GM18951 (cell line): ENCODE data around the gene PKD1.
"Not testable (repeated sequence)": the region's sequence is repeated elsewhere in the genome, so short reads cannot be mapped to it uniquely, and the experiment has no call there.

Experiments
- POLR2A ChIP-seq: IDR thresholded peaks from 4 replicates; pipeline ENCODE4 v1.6.1; 2011; ENCODE audit warnings: mild to moderate bottlenecking; ENCODE audit not compliant: insufficient read length, insufficient read depth; ENCODE audit errors: extremely low read depth
- in situ Hi-C: fragments of 300-500 bp; cut with MboI; formaldehyde crosslinking; loops from one replicate; pipeline ENCODE4 v1.12.0; 2022; ENCODE audit warnings: low sequenced_read_pairs, mixed read lengths, inconsistent platforms; ENCODE audit not compliant: unreplicated experiment

PKD1 gene

DNA sequence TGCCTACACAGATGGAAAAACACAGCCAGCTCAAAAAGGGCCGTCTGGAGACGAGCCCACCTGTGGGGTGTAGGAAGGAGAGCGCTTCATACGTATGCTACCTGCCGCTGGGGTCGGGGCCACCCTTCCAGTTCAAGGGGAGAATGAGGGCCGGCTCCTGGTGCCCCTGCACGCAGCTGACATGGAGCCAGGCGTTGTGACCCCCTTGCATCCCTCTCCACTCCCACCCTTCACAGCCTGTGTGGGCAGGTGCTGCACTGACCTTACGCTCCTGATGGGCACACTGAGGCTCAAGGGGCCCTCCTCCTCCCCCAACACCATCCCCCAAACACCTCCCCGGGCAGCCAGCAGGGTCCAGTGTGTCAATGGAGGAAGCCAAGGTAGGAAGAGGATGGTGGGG is 10.1 kb downstream of the PKD1 start:
- in situ Hi-C loops = not testable (repeated sequence)

DNA sequence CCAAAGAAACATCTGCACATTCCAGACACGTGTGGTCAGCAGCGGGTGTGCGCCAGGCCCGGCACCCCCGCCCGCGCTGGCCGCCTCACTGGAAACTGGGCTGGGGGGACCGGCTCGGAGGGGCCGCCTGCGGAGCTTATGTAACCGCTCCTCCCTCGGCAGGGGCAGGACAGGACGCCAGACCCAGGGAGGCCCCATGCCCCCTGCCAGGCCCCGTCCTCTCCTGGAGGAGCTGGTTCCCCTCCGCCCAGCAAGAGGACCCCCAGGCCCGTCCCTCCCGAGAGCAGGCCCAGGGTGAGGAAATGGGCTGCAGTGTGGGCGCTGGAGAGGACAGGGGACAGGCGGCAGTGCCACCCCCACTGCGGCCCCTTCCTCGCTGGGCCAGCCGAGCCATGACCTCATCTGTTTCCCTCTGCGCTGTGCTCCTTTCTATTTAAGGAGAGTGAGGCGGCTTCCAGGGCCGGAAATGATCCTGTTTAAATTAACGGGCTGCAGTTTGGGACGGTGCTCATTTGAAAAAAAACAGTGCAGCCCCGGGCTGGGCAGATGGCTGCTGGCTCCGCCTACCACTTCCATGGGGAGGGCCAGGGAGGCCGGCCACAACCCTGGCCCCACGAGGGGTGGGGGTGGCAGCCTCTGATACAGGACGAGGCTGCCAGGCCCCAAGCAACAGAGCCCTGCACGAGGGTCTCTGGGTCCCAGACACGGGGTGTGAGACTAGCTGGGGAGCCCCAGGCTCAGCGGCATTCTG is 10.8 kb downstream of the PKD1 start:
- in situ Hi-C loops = not testable (repeated sequence)

DNA sequence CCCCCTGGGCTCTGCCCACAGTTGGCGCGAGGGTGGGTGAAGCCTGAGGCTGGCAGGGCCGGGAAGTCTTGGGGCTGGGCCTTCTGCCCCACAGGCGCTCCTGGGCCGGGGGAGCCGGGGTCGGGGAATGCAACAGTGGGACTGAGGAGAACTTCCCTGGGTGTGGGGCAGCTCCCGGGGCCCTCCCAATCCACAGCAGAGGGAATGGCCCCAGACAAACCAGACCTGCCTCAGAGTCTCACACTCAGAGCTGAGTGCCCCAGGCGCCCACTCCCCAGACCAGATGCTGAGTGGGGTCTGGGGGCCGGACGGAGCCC is 11.4 kb downstream of the PKD1 start:
- in situ Hi-C loops = not testable (repeated sequence)

DNA sequence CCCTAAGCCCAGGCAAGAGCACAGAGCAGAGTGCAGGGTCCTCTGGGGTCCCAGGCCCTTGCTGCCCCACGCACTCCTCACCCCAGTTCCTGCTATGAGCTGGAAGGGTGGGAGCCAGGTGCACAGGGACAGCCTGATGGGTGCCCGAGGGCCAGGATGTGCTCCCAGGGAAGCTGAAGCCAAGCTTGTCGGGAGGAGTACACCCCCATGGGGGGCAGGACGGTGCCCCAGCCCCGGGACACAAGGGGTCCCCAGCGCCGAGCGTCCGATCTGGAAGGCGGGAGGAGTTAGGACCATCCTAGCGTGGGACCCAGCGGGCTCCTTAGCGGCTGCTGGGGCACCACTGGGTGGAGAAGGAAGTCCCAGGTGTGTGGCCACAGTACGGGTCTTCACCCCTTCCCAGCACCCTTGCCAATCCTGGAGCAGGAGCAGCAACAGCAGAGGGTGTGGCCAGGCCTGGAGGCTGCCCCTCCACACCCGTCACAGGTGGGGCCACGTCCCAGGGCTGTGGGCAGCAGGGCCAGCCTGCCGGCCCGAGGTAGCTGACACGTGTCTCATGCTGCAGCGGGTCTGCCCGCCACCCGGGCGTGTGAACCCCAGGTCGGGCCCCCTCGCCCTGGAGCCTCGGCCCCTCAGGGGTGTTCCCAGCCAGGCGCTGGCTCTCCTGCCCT is 11.9 kb downstream of the PKD1 start:
- in situ Hi-C loops = not testable (repeated sequence)

DNA sequence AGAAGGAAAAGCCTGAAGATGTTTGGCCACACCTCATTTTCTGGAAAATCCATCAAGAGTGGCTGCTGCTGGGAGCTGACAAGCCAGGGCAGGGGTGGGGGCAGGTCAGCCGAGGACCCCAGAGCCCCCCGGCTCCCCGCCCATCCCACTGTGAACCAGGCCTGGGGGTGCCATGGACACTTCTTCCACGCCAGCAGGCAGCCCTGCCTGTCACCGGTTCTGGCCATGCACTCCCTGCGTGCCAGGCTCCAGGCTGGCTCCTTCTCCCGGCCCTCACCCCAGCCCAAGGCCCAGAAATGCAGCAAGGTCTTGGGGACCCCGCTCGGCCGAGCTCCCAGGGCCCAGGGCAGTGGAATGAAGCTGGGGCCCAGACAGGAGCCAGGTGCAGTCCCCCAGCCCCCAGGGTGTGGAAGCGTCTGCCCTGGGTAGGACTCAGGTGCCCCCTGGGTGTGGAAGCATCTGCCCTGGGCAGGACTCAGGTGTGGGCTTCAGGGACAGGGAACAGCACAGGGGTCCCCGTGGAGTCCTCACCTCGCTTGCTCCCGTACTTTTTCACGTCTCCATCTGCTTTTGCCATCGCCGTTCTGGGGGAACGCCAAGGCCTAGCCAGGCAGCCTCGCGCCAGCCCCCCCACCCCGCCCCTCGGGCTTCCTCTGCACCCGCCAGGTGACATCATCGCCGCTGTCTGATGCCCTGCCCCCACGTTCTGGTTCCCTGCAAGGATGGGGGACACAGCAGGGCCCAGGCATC is 12.6 kb downstream of the PKD1 start:
- in situ Hi-C loops = not testable (repeated sequence)

DNA sequence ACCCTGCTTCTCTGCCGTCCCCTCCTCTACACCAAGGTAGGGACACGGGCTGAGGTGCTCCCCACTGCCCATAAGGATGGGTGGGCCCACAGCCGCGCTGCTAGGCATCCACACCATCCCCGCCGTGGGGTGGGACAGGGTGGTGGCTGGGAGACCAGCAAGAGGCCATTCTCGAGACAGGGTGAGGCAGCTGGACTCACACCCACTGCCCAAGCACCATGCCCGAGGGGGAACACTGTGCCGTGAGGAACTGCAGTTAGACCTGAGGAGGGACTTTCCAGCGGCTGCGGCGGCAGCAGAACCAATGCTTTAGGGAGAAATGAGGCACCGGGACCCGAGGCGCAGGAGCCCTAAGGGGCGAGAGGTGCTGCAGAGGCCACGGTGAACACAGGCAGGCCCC is 13.3 kb downstream of the PKD1 start:
- TF ChIP-seq POLR2A = no peak
- in situ Hi-C loops = no loop called here

DNA sequence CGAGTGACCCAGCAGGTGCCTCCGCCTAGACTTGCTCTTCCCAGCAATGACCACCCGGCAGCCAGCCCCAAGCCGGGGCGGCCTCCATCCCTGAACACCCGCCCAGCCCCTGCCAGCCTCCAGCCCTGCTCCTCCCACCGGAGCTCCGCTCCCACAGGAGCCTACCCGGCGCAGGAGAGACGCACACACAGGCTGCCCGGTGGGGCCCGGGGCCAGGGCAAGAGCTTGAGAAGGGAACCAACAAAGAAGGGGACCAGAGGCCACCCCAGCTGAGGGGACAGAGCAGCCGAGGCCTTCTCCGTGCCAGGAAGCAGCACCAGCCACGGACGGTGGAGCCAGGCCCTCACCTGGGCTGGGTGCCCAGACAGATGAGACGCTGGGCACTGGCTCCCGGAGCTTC is 13.8 kb downstream of the PKD1 start:
- in situ Hi-C loops = no loop called here
- no peak for TF ChIP-seq POLR2A

DNA sequence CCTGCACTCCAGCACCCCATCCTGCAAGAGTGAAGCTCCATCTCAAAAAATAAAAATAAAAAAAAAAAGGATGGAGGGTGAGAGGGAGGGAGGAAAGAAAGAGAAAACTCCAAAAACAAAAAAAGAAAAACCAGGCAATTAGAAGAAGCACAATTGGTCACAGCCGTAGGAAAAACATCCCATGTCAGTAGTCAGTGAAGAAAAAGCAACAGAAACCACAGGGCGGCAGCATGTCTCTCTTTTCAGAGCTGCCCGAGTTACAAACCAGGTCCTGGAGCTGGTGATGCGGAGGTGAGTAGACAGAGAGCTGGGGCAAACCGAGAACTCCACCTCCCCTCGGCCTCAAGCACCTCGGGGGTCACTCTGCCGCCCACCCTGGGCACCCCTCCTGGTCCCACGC is 14.4 kb downstream of the PKD1 start:
- in situ Hi-C loops = not testable (repeated sequence)

DNA sequence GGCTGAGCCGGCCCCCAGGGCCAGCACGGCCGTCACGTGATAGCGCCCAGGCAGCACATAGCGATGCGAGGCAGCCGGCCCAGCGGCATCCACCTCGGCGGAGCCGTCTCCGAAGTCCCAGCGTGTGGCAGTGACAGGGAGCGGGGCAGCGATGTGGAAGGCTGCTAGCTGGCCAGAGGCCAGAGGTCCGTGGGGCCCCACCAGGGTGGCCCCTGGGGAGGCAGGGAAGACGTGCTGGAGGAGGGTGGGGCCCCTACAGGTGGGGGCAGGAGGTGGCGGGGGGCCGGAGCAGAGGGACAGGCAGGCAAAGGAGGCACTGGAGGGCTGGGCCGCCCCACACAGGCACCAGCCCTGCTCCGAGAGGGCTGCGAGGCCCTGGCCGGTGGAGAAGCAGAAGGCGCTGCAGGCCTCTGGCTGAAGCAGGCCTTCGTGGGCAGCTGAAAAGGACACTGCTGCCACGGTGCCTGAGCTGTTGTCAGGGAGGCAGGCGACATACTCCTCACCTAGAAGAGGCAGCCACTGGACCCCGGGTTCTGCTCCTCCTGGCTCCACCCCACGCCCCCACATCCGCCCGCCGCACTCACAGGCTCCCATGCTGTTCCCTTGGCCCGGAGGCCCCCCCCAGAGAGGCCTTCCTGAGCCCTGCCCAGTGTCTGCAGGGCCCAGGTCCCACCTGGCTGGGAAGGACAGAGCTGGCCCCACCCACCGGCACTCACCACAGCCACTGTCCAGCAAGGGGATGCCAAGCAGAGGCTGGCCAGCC is 17.6 kb downstream of the PKD1 start:
- in situ Hi-C loops = not testable (repeated sequence)

DNA sequence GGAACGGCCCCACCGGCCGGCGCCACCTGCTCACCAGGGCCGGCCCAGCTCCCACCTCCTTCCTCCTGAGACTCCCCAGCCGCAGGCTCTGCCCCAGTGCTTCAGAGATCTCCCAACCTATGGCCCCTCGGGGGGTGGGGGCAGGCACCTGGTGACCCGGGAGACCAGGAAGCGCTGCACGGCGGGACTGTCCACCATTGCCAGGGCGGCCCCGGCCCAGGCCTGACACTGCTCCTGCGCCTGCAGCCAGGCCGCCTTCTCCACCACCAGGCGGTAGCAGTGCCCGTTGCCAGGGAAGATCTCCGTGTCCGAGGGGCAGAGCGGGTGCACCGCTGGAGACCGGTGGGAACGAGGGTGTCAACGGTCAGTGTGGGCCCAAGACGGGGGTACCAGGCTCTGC is 18.4 kb downstream of the PKD1 start:
- in situ Hi-C loops = not testable (repeated sequence)

DNA sequence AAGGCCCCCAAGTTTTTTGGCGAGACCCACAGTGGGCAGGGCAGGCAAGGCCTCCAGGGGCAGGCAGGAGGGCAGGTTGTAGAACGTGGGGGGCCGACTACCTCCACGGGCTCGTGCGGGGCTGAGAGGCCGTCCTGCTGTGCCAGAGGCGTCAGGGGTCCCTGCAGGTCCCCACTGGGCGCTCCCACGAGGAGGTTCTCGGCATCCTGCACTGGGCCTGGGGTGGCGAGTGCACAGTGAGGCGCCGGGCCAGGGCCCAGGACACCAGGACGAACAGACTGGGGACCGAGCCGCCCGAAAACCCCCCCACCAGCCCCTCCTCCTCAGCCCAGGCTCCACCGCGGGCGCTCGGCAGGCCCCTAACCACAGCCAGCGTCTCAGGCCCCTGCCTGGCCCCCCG is 19.3 kb downstream of the PKD1 start:
- in situ Hi-C loops = not testable (repeated sequence)

DNA sequence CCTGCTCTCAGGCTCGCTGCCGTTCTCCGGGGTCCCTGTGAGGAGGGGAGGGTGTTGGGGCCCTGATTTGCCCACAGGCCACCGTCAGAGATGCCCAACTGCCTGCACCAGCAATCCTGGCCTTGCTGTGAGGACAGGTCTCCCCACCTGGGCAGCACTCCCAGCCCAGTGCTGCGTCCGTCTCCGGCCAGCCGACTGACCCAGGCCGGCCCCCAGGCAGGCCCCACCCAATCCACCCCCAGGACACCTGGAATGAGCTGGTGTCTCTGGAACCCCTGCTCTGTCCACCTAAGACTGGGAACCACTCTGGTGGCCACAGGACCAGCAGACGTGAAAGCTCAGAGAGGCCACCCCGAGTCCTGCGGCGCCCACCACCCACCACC is 20.1 kb downstream of the PKD1 start:
- TF ChIP-seq POLR2A = no peak
- in situ Hi-C loops = no loop called here

DNA sequence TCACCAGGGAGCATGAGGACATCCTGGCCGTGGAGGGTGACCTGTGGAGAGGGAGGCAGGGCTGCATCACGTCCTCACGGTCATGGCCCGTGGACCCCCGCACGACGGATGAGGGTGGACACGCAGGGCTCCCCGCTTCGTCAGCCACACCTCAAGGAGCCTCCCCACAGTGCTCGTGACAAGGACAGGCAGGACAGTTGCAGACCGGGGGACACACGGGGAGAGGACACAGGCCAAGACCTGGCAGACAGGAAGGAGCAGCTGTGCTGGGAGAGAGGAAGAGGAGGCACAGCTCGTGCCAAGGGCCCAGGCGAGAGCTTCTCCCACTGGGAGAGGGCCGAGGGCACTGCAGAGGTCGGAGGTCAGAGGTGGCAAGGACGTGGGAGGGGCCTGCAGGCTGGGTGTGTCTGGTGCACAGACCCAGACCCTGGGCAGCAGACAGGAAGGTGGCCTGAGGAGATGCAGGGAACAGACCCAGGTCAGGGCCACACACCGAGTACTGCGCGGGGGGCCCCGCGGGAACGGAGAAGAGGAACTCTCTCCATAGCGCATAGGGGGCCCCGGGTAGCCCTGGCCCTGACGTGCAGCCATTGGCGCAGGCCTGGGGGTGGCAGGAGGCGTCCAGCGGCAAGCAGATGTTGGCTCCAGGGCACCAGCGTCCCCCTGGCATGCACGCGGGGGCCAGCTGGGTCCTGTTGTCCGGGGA is 20.7 kb downstream of the PKD1 start:
- in situ Hi-C loops = not testable (repeated sequence)

DNA sequence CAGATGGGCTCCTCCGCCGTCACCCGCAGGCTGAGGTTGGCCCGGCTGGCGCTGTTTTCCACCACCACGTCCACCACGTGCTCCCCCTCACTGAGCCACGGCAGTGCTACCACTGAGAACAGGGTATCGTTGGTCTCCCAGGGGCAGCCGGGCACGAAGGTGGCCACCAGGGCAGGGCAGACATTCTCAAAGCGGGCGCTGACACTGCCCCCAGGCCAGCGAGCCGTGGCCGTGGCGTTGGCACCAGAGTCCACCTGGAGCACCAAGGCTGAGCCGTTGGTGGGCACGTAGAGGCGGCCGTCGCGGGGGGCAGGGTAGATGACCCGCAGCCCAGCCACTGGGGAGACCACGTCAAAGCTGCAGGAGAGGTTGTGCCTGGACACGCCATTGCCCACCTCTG is 21.5 kb downstream of the PKD1 start:
- in situ Hi-C loops = not testable (repeated sequence)

DNA sequence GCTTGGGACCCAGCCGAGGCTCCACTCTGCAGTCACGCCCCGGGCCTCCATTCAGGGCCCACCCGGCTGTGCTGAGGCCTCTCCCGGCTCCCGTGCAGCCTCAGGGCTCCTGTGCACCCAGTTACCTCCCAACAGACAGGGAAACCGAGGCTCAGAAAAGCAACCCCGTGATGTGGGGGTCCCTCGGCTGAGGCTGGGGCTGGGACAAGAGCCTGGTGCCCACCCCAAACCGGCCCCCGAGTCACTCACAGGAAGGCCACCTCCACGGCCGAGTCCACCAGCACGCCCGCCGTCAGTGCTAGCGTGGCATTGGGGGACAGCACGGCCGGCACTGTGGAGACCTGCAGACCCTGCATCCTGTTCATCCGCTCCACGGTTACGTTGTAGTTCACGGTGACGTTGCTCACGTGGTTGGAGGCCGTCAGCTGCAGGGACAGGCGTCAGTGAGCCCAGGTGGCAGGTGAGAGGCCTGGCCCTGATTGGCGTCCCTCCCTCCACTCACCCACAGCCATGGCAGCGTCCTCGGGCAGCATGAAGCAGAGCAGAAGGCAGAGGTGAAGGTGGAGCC is 23.1 kb downstream of the PKD1 start:
- in situ Hi-C loops = not testable (repeated sequence)

DNA sequence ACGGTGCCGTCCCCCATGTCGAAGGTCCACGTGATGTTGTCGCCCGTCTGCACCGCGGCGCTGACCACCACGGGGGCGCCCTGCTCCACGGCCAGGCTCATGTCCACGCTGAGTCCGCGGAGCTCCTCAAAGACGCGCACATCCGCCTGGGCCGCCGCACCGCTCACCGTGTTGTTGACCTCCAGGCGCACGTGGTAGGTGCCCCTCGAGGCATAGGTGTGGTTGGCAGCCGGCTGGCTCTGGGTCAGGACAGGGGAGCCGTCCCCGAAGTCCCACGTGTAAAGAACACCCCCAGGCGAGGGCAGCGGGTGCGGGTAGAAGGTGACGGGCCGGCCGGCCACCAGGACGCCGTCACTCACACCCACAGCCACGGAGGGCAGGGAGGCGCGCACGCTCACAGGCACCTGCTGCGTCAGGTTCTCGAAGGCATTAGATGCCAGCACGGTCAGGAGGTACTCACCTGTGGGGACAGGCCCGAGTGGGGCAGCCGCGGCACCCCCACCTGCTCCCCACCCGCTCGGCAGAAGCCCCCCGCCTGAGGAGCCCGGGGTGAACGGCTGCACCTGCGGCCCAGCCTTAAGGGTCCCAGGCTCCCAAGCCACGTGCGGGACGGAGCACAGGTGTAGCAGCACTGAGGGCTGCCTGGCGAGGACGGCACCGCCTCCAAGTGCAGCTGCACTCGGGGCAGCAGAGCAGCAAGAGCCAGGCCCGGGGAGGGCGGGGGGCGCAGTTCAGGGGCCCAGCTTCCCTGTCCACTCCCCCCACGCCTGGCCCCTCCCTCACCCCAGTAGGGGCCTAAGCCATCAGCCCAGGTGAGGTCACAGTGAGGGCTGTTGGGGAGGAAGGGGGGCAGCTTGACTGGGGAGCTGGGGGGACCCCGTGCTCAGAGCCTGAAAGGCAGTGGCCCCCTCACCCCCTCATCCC is 24.0 kb downstream of the PKD1 start:
- in situ Hi-C loops = not testable (repeated sequence)

DNA sequence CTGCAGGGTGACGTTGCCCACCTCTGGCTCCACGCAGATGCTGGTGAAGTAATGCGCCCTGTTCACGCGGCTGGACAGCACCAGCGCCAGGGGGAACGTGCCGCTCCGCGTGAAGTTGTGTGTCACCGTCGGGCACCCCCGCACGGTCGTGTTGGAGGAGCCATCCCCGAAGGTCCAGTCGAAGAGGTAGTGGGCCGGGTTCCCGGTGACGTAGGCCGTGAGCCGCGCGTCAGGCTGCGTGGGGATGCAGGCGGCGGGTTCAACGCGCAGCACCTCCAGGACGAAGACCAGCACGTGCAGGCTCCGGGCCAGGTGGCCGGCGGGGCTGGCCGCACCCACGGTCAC is 24.7 kb downstream of the PKD1 start:
- in situ Hi-C loops = not testable (repeated sequence)
